ENCODE data around the gene NAA35.
"Not testable (repeated sequence)": the region's sequence is repeated elsewhere in the genome, so short reads cannot be mapped to it uniquely, and the experiment has no call there.

NAA35 gene

GRCh38 chr9:86035827-86036440 is 95.0 kb downstream of the NAA35 start:
- DNase-seq: no peak

- no peak for DNase-seq
These were observed 95.6 kb downstream of the NAA35 start for GRCh38 chr9:86036555-86036954.

- no peak for DNase-seq
These were observed 99.3 kb downstream of the NAA35 start for GRCh38 chr9:86039991-86040860.

GRCh38 chr9:86040861-86041155 is 99.9 kb downstream of the NAA35 start:
- no peak for DNase-seq

GRCh38 chr9:86041311-86041741 is 100.4 kb downstream of the NAA35 start:
- DNase-seq: no peak

- no peak for DNase-seq
These were observed 101.4 kb downstream of the NAA35 start for GRCh38 chr9:86042199-86042978.

GRCh38 chr9:86043586-86043985 is 102.6 kb downstream of the NAA35 start:
- no peak for DNase-seq

- DNase-seq: no peak
These were observed 103.1 kb downstream of the NAA35 start for GRCh38 chr9:86043999-86044398.

- no peak for DNase-seq
These were observed 104.7 kb downstream of the NAA35 start for GRCh38 chr9:86045654-86046053.

GRCh38 chr9:86046071-86046636 is 105.2 kb downstream of the NAA35 start:
- no peak for DNase-seq

GRCh38 chr9:86046930-86047341 is 106.0 kb downstream of the NAA35 start:
- no peak for DNase-seq

- DNase-seq: no peak
These were observed 106.4 kb downstream of the NAA35 start for GRCh38 chr9:86047361-86047760.

GRCh38 chr9:86048018-86048742 is 107.2 kb downstream of the NAA35 start:
- DNase-seq: not testable (repeated sequence)

GRCh38 chr9:86052556-86053468 is 111.9 kb downstream of the NAA35 start:
- no peak for DNase-seq

- no peak for DNase-seq
These were observed 113.7 kb downstream of the NAA35 start for GRCh38 chr9:86054695-86055094.

- no peak for DNase-seq
These were observed 116.5 kb downstream of the NAA35 start for GRCh38 chr9:86057491-86057890.

- DNase-seq: no peak
These were observed 121.2 kb downstream of the NAA35 start for GRCh38 chr9:86061972-86062739.

GRCh38 chr9:86062845-86063693 is 122.1 kb downstream of the NAA35 start:
- DNase-seq: no peak

GRCh38 chr9:86064220-86064619 is 123.3 kb downstream of the NAA35 start:
- DNase-seq: no peak
